ENCODE results near the gene GAS6. TPM values are rescaled to one million over a fixed set of nuclear protein-coding genes. Genes with fewer than 3 reads are reported as not detected.
A peak's percentile ranks its signal among the peaks of the same experiment; 100 is the strongest.

Gene GAS6
- total RNA-seq, 1 experiment from 2014 or later: 49.4 TPM

GRCh38 chr13:113898391-113898790 lies 34.5 kb upstream of the GAS6 start (continued):
- TF ChIP-seq, protein P1, sequence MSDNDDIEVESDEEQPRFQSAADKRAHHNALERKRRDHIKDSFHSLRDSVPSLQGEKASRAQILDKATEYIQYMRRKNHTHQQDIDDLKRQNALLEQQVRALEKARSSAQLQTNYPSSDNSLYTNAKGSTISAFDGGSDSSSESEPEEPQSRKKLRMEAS (IDR thresholded peaks at IDR 0.05): no peak
- TF ChIP-seq POLR2A (IDR thresholded peaks at IDR 0.05; ENCODE audit: borderline replicate concordance, extremely low read depth, insufficient read depth, insufficient read length): no peak
- TF ChIP-seq FOSL1 (IDR thresholded peaks at IDR 0.05; ENCODE audit: low read depth): no peak
- TF ChIP-seq RAD21 (IDR thresholded peaks at IDR 0.05; ENCODE audit: low read depth): no peak
- no peak for TF ChIP-seq ZFX (IDR thresholded peaks at IDR 0.05)
- no peak for TF ChIP-seq YY1 (IDR thresholded peaks at IDR 0.05; ENCODE audit: extremely low read depth, insufficient replicate concordance, low read depth, low read length)

- peaks cover 0 to 20% of the 10 kb centered on the region in 2 experiments; a peak in 3 of 4 replicates for H3K4me1 ChIP-seq (ENCODE audit: control insufficient read depth in 1 of 2, insufficient read depth in 2 of 2, low read length in 2 of 2)
- DNase-seq (ENCODE audit: low read depth, low spot score): no peak
- ATAC-seq: no peak
- H3K9ac ChIP-seq (ENCODE audit: low read length): no peak overlapping the region
- ChIA-PET RAD21 (ENCODE audit: low non-redundant PET in 1 of 2, low total read pairs in 2 of 2, uncharacterized antibody in 2 of 2, unreplicated experiment in 2 of 2) (no interaction called here), POLR2A (no interaction called here), CTCF (no interaction called here)
- H3K9me3 ChIP-seq (ENCODE audit: control insufficient read depth in 1 of 2, insufficient read depth in 1 of 2, low read depth in 1 of 2, low read length in 2 of 2): no peaks in the 10 kb centered on the region
- H3K27ac ChIP-seq (ENCODE audit: low read depth, low read length): peak overlapping the region; percentile 5; the same call in 1 of the 2 replicates
- no TSS peak for BruUV-seq (replicated peaks)
- H3K79me2 ChIP-seq (ENCODE audit: insufficient read depth, low read length): no peaks in the 10 kb centered on the region
- intact Hi-C loops (cut with micrococcal nuclease): no loop called here
- no peaks in the 10 kb centered on the region for H3K36me3 ChIP-seq (ENCODE audit: control insufficient read depth in 1 of 2, insufficient read depth in 2 of 2, low read length in 2 of 2)
- no peaks in the 10 kb centered on the region for H3K9me2 ChIP-seq (ENCODE audit: insufficient read depth)
- H4K20me1 ChIP-seq (ENCODE audit: insufficient read depth): no peaks in the 10 kb centered on the region
- no peak for TF ChIP-seq SP1 (IDR thresholded peaks at IDR 0.05; ENCODE audit: low read depth)
- TF ChIP-seq, protein P1 (IDR thresholded peaks at IDR 0.05): no peak
- TF ChIP-seq EGR1 (IDR thresholded peaks at IDR 0.05; ENCODE audit: low read depth): no peak
- TF ChIP-seq ELF1 (IDR thresholded peaks at IDR 0.05; ENCODE audit: borderline replicate concordance, low read depth): no peak
- no peak for TF ChIP-seq ATF3 (IDR thresholded peaks at IDR 0.05)
- TF ChIP-seq CEBPB (IDR thresholded peaks at IDR 0.05; ENCODE audit: low read depth): no peak
- TF ChIP-seq ZNF274 (IDR thresholded peaks at IDR 0.05; ENCODE audit: low read depth, low read length): no peak
- TF ChIP-seq CBX3 (IDR thresholded peaks at IDR 0.05; ENCODE audit: low read depth): no peak
- no peak for TF ChIP-seq RAD21 (IDR thresholded peaks at IDR 0.05; ENCODE audit: low read depth)
- TF ChIP-seq EZH2 (IDR thresholded peaks at IDR 0.05): no peak
- TF ChIP-seq ZFX (IDR thresholded peaks at IDR 0.05): no peak
- no peak for TF ChIP-seq EZH2phosphoT487 (IDR thresholded peaks at IDR 0.05; ENCODE audit: borderline replicate concordance)
- no peak for TF ChIP-seq POLR2AphosphoS5 (IDR thresholded peaks at IDR 0.05; ENCODE audit: low read depth, low read length)
- no peak for TF ChIP-seq SRF (IDR thresholded peaks at IDR 0.05; ENCODE audit: low read depth)
- no peak for TF ChIP-seq FOSL1 (IDR thresholded peaks at IDR 0.05; ENCODE audit: low read depth)
- TF ChIP-seq POLR2A (IDR thresholded peaks at IDR 0.05; ENCODE audit: borderline replicate concordance, extremely low read depth, insufficient read depth, insufficient read length): no peak
- H3K4me3 ChIP-seq (replicated peaks in 1 of 2; ENCODE audit: low read depth in 1 of 2, low read length in 2 of 2): no peak overlapping the region
- H2AFZ ChIP-seq (ENCODE audit: low read depth, low read length, poor library complexity, severe bottlenecking): no peak overlapping the region
- no peak overlapping the region for H3K4me2 ChIP-seq (ENCODE audit: low read length)
- H3K27me3 ChIP-seq (ENCODE audit: insufficient read depth, low read length): no peaks in the 10 kb centered on the region
Observed at GRCh38 chr13:113897966-113898365, 34.1 kb upstream of the GAS6 start.

Data from HCT116 (cell line).